ENCODE data around the gene NHSL1.

NHSL1 gene

DNA sequence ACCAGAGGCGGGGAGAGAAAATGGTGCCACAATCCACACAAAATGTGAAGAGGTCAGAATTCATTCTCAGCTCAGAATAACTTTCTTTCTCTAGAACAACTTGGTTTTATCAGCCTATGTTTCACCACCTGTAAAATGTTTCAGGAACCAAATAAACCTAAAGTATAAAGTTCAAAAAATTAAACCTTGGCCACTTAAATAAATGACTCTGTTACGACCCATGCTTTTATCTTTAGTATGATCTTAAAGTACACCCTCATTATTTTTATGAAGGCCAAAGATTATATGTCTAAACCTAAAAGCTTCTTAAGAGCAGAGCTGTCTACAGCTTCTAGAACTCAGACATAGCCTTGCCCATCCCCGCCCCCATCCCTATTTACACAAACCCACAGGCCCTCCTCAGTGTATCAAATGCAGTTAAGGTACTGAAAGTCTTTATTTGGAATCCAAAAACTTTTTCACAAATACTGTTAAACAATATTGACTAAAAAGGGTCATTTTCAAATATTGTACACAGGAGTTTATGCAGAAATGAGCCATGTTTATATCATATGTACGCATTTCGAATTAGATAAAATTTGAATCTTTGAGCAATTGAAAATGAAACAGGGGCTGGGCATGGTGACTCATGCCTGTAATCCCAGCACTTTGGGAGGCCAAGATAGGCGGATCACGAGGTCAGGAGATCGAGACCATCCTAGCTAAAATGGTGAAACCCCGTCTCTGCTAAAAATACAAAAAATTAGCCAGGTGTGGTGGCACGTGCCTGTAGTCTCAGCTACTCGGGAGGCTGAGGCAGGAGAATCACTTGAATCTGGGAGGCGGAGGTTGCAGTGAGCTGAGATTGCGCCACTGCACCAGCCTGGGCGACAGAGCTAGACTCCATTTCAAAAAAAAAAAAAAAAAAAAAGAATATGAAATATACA lies 5.7 kb upstream of the NHSL1 start:
- Histone ChIP-seq H3K4me2 (ENCODE audit: low read depth, low read length, poor library complexity, severe bottlenecking) (no peak overlapping the region), H3K27me3 (ENCODE audit: low read length) (no peaks in the 10 kb centered on the region)

DNA sequence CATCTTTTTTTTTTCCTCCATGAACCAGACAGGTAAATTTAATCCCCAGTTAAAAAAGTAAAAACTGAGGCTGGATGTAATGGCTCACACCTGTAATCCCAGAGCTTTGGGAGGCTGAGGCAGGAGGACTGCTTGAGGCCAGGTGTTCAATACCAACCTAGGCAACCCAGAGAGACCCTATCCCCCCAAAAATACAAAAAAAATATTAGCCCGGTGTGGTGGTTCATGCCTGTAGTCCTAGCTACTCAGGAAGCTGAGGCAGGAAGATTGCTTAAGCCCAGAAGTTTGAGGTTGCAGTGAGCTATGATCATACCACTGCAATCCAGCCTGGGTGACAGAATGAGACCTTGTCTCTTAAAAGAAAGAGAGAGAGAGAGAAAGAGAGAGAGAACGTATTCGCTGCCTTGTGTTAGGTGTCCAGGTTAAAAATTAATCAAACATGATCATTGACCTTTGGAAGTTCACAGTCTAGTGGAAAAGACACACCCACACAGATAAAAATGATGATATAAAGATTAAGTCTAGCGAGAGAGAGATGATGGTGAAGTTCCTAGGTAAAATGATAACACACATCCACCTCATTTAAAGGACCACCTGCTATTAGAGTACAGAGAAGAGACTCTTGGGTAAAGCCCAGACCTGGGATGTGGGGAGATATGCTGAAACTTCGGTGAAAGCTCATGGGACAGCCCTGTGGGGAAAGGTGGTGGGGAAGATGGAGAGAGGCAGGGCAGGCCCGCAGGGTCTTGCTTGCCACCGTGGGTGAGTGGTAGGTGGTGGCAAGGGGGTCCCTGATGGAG lies 4.8 kb upstream of the NHSL1 start:
- H3K79me2 ChIP-seq (ENCODE audit: insufficient read depth, low read length): no peaks in the 10 kb centered on the region
- TF ChIP-seq, protein P1, sequence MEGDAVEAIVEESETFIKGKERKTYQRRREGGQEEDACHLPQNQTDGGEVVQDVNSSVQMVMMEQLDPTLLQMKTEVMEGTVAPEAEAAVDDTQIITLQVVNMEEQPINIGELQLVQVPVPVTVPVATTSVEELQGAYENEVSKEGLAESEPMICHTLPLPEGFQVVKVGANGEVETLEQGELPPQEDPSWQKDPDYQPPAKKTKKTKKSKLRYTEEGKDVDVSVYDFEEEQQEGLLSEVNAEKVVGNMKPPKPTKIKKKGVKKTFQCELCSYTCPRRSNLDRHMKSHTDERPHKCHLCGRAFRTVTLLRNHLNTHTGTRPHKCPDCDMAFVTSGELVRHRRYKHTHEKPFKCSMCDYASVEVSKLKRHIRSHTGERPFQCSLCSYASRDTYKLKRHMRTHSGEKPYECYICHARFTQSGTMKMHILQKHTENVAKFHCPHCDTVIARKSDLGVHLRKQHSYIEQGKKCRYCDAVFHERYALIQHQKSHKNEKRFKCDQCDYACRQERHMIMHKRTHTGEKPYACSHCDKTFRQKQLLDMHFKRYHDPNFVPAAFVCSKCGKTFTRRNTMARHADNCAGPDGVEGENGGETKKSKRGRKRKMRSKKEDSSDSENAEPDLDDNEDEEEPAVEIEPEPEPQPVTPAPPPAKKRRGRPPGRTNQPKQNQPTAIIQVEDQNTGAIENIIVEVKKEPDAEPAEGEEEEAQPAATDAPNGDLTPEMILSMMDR (IDR thresholded peaks at IDR 0.05; ENCODE audit: insufficient read depth, low read length, poor library complexity, severe bottlenecking): no peak
- no peak for TF ChIP-seq EZH2phosphoT487 (conservative IDR thresholded peaks at IDR 0.05; ENCODE audit: low read length)
- H4K20me1 ChIP-seq (ENCODE audit: low read depth, low read length): no peaks in the 10 kb centered on the region
- no peak overlapping the region for H3K9ac ChIP-seq (ENCODE audit: low read length)
- no peak overlapping the region for H3K4me3 ChIP-seq (ENCODE audit: insufficient read depth, low read length, poor library complexity, severe bottlenecking)
- H3K27ac ChIP-seq (ENCODE audit: low read depth, low read length): no peak overlapping the region
- no peaks in the 10 kb centered on the region for H3K27me3 ChIP-seq (ENCODE audit: low read length)
- H3K9me2 ChIP-seq (replicated peaks; ENCODE audit: insufficient read depth, low read length): no peaks in the 10 kb centered on the region
- H3K4me2 ChIP-seq (ENCODE audit: low read depth, low read length, poor library complexity, severe bottlenecking): no peak overlapping the region
- H3K36me3 ChIP-seq (ENCODE audit: low read length): no peaks in the 10 kb centered on the region
- no peak overlapping the region for H2AFZ ChIP-seq (ENCODE audit: low read depth, low read length, severe bottlenecking)
- H3F3A ChIP-seq (ENCODE audit: insufficient read depth): no peaks in the 10 kb centered on the region
- no peaks in the 10 kb centered on the region for H3K9me3 ChIP-seq (ENCODE audit: insufficient read depth, low read length)

More for the DNA sequence above, 5.7 kb upstream of the NHSL1 start:
- H3K9me3 ChIP-seq (ENCODE audit: insufficient read depth, low read length): no peaks in the 10 kb centered on the region
- no peak overlapping the region for H3K4me3 ChIP-seq (ENCODE audit: insufficient read depth, low read length, poor library complexity, severe bottlenecking)
- no peak overlapping the region for H3K27ac ChIP-seq (ENCODE audit: low read depth, low read length)
- no peaks in the 10 kb centered on the region for H4K20me1 ChIP-seq (ENCODE audit: low read depth, low read length)
- H3K79me2 ChIP-seq (ENCODE audit: insufficient read depth, low read length): no peaks in the 10 kb centered on the region
- H3F3A ChIP-seq (ENCODE audit: insufficient read depth): no peaks in the 10 kb centered on the region
- H3K36me3 ChIP-seq (ENCODE audit: low read length): no peaks in the 10 kb centered on the region
- TF ChIP-seq, protein P1 (IDR thresholded peaks at IDR 0.05; ENCODE audit: insufficient read depth, low read length, poor library complexity, severe bottlenecking): no peak
- TF ChIP-seq EZH2phosphoT487 (conservative IDR thresholded peaks at IDR 0.05; ENCODE audit: low read length): no peak
- H3K9ac ChIP-seq (ENCODE audit: low read length): no peak overlapping the region
- H3K9me2 ChIP-seq (replicated peaks; ENCODE audit: insufficient read depth, low read length): no peaks in the 10 kb centered on the region
- no peak overlapping the region for H2AFZ ChIP-seq (ENCODE audit: low read depth, low read length, severe bottlenecking)

DNA sequence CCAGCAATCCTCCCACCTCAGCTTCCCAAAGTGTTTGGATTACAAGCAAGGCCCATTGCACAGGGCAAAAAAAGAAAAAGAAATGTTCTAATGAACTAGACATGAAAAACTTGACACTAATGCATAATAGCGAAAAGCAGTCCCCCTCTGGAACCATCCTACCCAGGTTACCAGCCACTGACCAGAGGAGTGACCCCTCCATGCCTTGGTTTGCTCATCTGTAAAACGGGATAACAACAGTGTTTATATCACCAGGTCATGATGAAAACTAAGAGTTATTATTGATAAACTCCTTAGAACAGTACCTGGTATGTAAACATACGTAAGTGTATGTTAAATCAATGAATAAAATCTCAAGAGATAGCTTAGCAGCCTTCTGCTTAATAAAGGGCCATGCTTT lies 3.3 kb upstream of the NHSL1 start:
- no peak overlapping the region for H3K27ac ChIP-seq (ENCODE audit: low read depth, low read length)
- H3F3A ChIP-seq (ENCODE audit: insufficient read depth): no peaks in the 10 kb centered on the region
- H2AFZ ChIP-seq (ENCODE audit: low read depth, low read length, severe bottlenecking): no peak overlapping the region
- H3K9me3 ChIP-seq (ENCODE audit: insufficient read depth, low read length): no peaks in the 10 kb centered on the region
- H3K9me2 ChIP-seq (replicated peaks; ENCODE audit: insufficient read depth, low read length): no peaks in the 10 kb centered on the region
- no peaks in the 10 kb centered on the region for H3K36me3 ChIP-seq (ENCODE audit: low read length)
- no peak overlapping the region for H3K4me2 ChIP-seq (ENCODE audit: low read depth, low read length, poor library complexity, severe bottlenecking)
- H3K4me3 ChIP-seq (ENCODE audit: insufficient read depth, low read length, poor library complexity, severe bottlenecking): no peak overlapping the region
- no peaks in the 10 kb centered on the region for H3K27me3 ChIP-seq (ENCODE audit: low read length)
- TF ChIP-seq, protein P1 (IDR thresholded peaks at IDR 0.05; ENCODE audit: insufficient read depth, low read length, poor library complexity, severe bottlenecking): no peak
- TF ChIP-seq EZH2phosphoT487 (conservative IDR thresholded peaks at IDR 0.05; ENCODE audit: low read length): no peak
- H3K9ac ChIP-seq (ENCODE audit: low read length): no peak overlapping the region
- no peaks in the 10 kb centered on the region for H3K79me2 ChIP-seq (ENCODE audit: insufficient read depth, low read length)
- H4K20me1 ChIP-seq (ENCODE audit: low read depth, low read length): no peaks in the 10 kb centered on the region
